ENCODE data around the gene TOMM5.

TOMM5 gene

GRCh38 chr9:37617161-37617560 is 24.8 kb upstream of the TOMM5 start:
- Histone ChIP-seq H3K9ac (ENCODE audit: low read depth, low read length, poor library complexity, severe bottlenecking) (no peak overlapping the region), H4K20me1 (ENCODE audit: insufficient read depth, low read length, poor library complexity, severe bottlenecking) (no peaks in the 10 kb centered on the region), H3K27me3 (ENCODE audit: insufficient read depth, low read length, poor library complexity, severe bottlenecking) (no peaks in the 10 kb centered on the region), H3K9me2 (replicated peaks; ENCODE audit: low read depth, low read length) (no peaks in the 10 kb centered on the region), H3K79me2 (ENCODE audit: insufficient read depth, low read length) (no peaks in the 10 kb centered on the region), H3K9me3 (ENCODE audit: insufficient read depth, low read depth, low read length) (no peaks in the 10 kb centered on the region), H3F3A (ENCODE audit: low read depth) (no peaks in the 10 kb centered on the region), H3K36me3 (ENCODE audit: insufficient read depth, low read length) (no peaks in the 10 kb centered on the region), H2AFZ (ENCODE audit: low read length) (no peak overlapping the region), H3K4me2 (ENCODE audit: low read depth, low read length, poor library complexity, severe bottlenecking) (no peak overlapping the region), H3K4me3 (ENCODE audit: low read length, poor library complexity, severe bottlenecking) (no peak overlapping the region), H3K4me1 (ENCODE audit: insufficient read depth, low read length, poor library complexity, severe bottlenecking) (peaks cover 5% of the 10 kb centered on the region)
- TF ChIP-seq, protein P1, sequence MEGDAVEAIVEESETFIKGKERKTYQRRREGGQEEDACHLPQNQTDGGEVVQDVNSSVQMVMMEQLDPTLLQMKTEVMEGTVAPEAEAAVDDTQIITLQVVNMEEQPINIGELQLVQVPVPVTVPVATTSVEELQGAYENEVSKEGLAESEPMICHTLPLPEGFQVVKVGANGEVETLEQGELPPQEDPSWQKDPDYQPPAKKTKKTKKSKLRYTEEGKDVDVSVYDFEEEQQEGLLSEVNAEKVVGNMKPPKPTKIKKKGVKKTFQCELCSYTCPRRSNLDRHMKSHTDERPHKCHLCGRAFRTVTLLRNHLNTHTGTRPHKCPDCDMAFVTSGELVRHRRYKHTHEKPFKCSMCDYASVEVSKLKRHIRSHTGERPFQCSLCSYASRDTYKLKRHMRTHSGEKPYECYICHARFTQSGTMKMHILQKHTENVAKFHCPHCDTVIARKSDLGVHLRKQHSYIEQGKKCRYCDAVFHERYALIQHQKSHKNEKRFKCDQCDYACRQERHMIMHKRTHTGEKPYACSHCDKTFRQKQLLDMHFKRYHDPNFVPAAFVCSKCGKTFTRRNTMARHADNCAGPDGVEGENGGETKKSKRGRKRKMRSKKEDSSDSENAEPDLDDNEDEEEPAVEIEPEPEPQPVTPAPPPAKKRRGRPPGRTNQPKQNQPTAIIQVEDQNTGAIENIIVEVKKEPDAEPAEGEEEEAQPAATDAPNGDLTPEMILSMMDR (conservative IDR thresholded peaks at IDR 0.05; ENCODE audit: low read length): no peak
- TF ChIP-seq EZH2phosphoT487 (IDR thresholded peaks at IDR 0.05; ENCODE audit: borderline replicate concordance): no peak

- no peak for TF ChIP-seq EZH2phosphoT487 (IDR thresholded peaks at IDR 0.05; ENCODE audit: borderline replicate concordance)
- TF ChIP-seq, protein P1 (conservative IDR thresholded peaks at IDR 0.05; ENCODE audit: low read length): no peak
- H3K4me3 ChIP-seq (ENCODE audit: low read length, poor library complexity, severe bottlenecking): no peak overlapping the region
- H3K79me2 ChIP-seq (ENCODE audit: insufficient read depth, low read length): no peaks in the 10 kb centered on the region
- no peak overlapping the region for H2AFZ ChIP-seq (ENCODE audit: low read length)
- H4K20me1 ChIP-seq (ENCODE audit: insufficient read depth, low read length, poor library complexity, severe bottlenecking): no peaks in the 10 kb centered on the region
- H3K27me3 ChIP-seq (ENCODE audit: insufficient read depth, low read length, poor library complexity, severe bottlenecking): peaks cover 4% of the 10 kb centered on the region
- H3K4me1 ChIP-seq (ENCODE audit: insufficient read depth, low read length, poor library complexity, severe bottlenecking): peaks cover 5% of the 10 kb centered on the region
- no peaks in the 10 kb centered on the region for H3K36me3 ChIP-seq (ENCODE audit: insufficient read depth, low read length)
- H3K9me3 ChIP-seq (ENCODE audit: insufficient read depth, low read depth, low read length): no peaks in the 10 kb centered on the region
- no peaks in the 10 kb centered on the region for H3K9me2 ChIP-seq (replicated peaks; ENCODE audit: low read depth, low read length)
- no peaks in the 10 kb centered on the region for H3F3A ChIP-seq (ENCODE audit: low read depth)
- H3K9ac ChIP-seq (ENCODE audit: low read depth, low read length, poor library complexity, severe bottlenecking): no peak overlapping the region
- no peak overlapping the region for H3K4me2 ChIP-seq (ENCODE audit: low read depth, low read length, poor library complexity, severe bottlenecking)
These were observed 19.6 kb upstream of the TOMM5 start for GRCh38 chr9:37611961-37612360.

DNA sequence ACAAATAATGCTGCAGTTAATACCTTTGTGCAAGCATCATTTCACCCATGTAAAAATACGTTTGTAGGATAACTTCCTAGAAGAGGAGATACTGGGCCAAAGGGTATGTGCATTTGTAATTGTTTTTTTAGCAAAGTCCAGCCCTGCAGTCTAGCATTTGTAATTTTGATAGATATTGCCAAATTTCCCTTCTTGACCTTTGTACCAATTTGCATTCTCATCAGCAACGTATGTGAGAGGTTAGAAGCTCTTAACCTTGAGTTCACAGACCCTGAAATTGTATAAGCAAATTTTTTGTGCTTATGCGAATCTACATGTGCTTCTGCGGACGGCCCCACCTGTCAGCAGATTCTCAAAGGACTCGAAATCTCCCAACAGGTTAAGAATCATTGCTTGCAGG is 18.6 kb upstream of the TOMM5 start:
- H3K36me3 ChIP-seq (ENCODE audit: insufficient read depth, low read length): no peaks in the 10 kb centered on the region
- H3K79me2 ChIP-seq (ENCODE audit: insufficient read depth, low read length): no peaks in the 10 kb centered on the region
- no peaks in the 10 kb centered on the region for H3K9me2 ChIP-seq (replicated peaks; ENCODE audit: low read depth, low read length)
- no peaks in the 10 kb centered on the region for H4K20me1 ChIP-seq (ENCODE audit: insufficient read depth, low read length, poor library complexity, severe bottlenecking)
- H2AFZ ChIP-seq (ENCODE audit: low read length): no peak overlapping the region
- peaks cover 5% of the 10 kb centered on the region for H3K4me1 ChIP-seq (ENCODE audit: insufficient read depth, low read length, poor library complexity, severe bottlenecking)
- H3K9ac ChIP-seq (ENCODE audit: low read depth, low read length, poor library complexity, severe bottlenecking): no peak overlapping the region
- H3F3A ChIP-seq (ENCODE audit: low read depth): no peaks in the 10 kb centered on the region
- no peak overlapping the region for H3K4me2 ChIP-seq (ENCODE audit: low read depth, low read length, poor library complexity, severe bottlenecking)
- no peak overlapping the region for H3K4me3 ChIP-seq (ENCODE audit: low read length, poor library complexity, severe bottlenecking)
- peaks cover 11% of the 10 kb centered on the region for H3K27me3 ChIP-seq (ENCODE audit: insufficient read depth, low read length, poor library complexity, severe bottlenecking)
- H3K9me3 ChIP-seq (ENCODE audit: insufficient read depth, low read depth, low read length): no peaks in the 10 kb centered on the region
- TF ChIP-seq EZH2phosphoT487 (IDR thresholded peaks at IDR 0.05; ENCODE audit: borderline replicate concordance): no peak
- TF ChIP-seq, protein P1 (conservative IDR thresholded peaks at IDR 0.05; ENCODE audit: low read length): no peak
